HG02678 (cell line): Measurements from ENCODE around the gene CUL2.

Experiments used
- ATAC-seq: cut with Tn5 transposase; IDR thresholded peaks from one replicate; pipeline ENCODE4 v1.9.1; 2021; ENCODE audit warnings: mild to moderate bottlenecking, moderate library complexity; ENCODE audit not compliant: unreplicated experiment

CUL2 gene

DNA sequence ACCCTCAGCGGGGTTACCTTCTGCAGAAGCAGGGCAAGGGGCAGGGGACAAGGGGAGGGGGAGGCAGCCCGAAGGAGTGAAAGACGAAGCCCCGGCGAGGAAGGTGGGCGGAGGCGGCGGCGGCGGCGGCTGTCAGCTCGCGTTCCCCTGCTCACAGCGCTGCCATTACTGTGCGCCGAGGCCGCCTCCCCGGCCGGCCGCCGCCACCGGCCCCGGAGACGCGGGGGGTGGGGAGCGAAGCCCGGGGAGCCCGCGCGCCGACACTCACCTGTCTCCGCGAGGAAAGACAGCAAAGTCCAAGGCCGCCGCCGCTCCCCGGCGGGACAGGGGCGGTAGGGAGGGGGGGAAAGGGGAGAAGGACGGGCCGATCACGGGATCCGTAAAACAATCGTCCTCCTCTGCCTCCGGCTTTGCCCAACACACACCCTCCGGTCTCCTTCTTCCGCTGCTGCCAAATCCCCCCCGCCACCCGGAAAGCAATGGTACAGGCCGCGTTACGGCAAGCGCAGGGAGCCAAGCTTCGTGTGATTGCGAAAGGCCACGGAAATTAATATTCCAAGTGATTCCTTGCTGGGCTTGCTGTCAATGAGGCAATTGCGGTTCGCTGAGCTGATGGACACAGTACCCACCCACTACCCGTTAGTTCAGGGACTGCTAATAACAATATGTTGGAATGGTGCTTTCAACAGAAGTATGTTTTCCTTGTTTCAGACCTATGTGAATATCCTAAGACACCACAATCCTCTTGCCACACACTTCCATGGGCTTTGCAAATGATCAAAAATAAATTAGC lies at the start of gene CUL2:
Gene CUL2, minus strand, starts transcription at position 180 of the 793 bp plus-strand sequence. CDS start 19,024 bp downstream, outside the sequence.
- peak; percentile 97 for ATAC-seq

DNA sequence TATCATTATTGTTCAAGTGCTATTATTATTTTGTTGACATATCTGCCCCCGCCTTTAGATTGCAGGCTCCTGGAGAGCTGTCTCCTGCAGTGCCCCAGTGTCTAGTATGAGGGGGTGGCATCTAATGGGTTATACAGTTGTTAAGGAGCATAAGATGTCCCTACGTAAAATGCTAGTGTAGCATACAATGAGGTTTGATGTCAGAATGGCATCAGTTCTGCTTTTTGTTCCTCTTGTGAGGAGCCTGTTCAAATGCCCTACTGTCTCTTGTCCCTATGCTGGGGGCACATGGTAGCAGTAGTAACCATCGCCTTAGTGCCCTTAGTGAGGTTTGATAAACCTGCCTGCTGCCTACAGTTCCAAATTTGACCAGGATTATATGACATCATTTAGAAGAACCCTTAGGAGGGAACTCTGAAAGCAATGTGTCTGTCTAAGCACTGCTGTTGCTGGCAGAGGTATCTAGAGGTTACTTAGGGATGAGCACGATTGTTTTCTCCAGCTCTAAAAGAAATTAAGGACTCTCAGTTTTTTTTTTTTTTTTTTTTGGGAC lies 46.2 kb upstream of the CUL2 start:
- ATAC-seq: peak; percentile 59

DNA sequence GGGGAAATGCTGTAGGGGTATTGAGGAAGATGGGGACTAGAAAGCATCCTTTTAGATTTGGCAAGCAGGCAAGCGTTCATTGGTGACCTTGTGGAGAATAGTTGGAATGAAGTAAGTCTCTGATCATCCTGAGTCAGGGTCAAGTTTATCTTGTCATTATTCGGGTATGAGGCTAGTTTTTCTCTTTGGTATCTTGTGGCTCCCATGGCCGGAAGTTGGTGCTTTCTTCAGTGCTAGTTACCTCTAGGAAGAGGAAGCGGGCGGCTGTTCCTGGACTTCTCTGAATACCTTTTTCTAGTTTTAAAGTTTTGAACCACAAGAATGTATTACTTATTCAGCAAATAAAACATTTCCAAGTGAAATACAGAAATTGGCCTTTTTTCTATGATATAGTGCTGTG lies 45.7 kb upstream of the CUL2 start:
- ATAC-seq: no peak

DNA sequence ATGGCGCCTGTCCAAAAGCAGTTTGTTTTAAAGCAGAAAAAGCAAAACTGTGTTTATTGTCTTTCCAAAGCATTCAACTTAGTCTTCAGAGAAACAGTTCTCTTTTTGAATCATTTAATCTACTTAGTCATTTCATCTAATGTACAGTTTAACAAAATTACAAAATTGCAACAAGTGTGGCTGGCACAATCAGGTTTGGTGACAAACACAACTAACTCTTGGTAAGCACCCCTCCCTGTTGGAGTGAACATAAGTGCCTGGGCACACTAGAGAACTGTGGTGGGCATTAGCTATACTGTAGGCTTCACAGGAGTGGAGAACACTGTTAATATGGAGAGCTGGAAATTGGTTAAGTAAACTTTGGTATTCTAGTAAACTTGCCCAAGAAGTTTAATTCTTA lies 43.4 kb upstream of the CUL2 start:
- ATAC-seq: no peak

DNA sequence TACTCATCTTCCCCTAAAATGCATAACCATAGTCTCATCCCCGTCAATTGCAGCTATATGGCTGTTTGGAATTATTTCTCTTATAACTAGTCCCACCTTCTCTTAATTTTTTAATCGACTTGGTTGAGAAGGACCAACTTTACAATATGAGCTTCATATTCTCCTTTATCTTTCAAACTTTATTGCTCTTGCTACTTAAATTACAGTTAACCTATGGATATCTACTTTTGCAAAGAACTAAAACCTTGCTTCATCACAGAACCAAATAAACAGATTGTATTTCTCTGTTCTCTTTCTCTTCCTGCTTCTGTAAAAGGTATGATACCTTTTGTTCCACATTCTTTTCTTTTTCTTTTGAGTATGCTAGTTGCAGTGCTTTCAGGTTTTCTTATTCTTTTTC lies 42.6 kb upstream of the CUL2 start:
- ATAC-seq: no peak

DNA sequence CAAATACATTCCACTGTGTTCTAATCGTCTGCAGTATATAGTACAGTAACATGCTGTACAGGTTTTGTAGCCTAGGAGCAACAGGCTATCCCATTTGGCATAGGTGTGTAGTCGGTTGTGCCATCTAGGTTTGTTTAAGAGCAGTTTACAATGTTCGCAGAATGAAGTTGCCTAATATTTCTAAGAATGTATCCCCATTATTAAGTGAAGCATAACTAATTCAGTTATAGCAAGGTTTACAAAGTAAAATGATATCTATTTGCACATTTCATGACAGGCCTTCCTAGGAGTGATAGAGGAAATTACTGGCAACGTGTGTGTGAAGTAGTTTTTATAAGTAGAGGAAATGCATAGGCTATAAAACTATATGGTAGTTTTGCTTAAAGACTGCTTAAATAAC lies 40.5 kb upstream of the CUL2 start:
- ATAC-seq: no peak

DNA sequence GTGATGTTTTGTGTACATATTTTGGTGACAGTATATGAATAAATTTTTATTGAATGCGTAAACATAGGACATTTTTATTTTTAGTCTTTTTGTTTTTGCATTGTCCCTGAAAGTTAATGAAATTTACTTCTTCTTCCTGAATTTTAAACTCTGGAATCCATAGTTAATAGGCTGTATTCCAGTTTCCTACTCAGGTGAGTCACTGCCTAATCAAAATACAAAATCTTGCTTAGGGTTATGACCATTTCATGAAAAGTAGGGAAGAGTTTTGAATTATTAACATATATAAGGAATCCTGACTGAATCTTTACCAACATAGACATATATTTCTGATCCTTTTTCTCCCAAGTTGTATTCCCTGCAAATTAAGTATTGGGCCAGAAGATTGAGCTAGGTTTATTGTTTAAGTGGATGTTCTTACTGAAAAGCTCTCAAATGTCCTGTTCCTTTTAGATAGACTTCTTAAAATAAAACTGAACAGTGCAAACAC lies 39.1 kb upstream of the CUL2 start:
- ATAC-seq: no peak

DNA sequence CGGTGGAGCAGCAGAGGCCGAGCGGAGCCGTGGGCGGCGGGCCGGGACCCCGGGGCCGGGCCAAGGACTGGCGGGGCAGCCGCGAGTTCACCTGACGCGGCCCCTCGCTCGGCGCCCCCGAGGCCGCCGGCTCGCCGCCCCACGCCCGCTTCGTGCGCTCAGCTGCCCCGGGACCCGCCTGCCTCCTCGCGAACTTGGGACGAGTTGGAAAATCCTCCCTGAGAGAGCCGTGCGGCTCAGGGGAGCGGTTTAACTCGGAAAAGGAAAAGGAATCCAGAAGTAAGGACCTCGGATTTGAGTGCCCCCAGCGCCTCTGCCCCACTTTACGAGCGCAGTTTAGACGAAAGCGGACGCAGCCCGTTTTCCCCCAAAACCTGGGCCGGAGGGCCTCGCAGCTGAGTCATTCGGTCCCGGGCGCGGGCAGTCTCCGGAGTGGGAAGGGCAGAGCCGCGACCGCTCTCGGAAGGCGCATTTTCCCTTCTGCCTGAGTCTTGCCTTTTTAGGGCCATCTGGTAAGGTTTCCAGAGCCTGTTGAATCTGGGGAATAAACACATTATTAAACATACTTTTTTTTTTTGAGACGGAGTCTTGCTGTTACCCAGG lies 37.2 kb upstream of the CUL2 start:
- ATAC-seq: no peak

DNA sequence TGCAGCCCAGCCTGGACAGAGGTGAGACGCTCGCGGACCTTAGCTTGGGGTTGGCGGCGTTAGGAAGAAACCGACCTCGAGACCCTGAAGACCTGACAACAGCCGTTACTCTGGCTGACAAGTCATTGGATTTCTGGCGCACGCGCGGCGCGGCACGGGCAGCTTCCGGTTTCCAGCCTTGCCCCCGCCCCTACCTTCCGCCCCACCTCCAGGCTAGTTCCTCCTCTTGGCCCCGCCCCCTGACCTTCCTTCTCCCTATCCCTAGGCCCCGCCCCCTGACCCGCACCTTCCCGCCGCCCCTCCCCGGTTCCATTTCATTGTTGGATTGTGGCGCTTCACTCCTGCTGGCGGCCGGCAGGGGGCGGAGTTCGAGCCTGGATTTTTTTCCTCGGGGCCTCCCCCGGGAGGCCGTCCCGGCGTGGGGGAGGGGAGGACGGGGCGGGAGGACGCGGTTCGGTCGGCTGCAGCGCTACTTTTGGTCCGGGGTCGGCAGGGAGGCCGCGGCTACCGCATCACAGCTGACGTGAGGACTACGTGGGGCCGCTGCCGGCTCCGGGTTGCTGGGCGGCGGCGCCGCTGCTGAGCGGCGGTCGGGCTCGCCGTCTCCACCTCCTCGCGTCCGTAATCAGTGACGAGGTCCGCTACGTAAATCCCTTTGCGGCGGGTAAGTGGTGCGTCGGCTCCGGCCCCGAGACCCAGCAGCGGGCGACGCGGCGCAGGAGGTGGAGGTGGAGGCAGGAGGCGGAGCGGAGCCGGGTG lies 36.6 kb upstream of the CUL2 start, which contains the start of gene CREM:
Gene CREM, plus strand, starts transcription at position 317 of the 759 bp plus-strand sequence. CDS start 10,990 bp downstream, outside the sequence.
- ATAC-seq: peak; percentile 79

DNA sequence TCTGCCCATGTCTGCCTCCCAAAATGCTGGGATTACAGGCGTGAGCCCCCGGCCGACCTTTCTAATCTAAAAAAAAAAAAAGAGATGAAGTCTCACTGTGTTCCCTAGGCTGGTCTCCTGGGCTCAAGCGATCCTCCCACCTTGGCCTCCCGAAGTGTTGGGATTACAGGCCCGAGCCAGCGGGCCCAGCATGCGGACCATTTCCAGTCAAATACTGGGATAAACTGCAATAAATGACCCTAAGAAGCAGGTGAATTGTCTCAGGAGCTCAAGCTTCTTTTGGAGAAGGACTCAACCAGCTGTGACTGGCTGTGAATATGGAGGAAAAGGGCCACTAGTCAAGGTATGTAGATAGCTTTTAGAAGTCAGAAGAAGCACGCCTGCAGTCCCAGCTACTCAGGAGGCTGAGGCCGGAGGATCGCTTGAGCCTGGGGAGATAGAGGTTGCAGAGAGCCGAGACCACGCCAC lies 36.0 kb upstream of the CUL2 start:
- ATAC-seq: peak; percentile 0

DNA sequence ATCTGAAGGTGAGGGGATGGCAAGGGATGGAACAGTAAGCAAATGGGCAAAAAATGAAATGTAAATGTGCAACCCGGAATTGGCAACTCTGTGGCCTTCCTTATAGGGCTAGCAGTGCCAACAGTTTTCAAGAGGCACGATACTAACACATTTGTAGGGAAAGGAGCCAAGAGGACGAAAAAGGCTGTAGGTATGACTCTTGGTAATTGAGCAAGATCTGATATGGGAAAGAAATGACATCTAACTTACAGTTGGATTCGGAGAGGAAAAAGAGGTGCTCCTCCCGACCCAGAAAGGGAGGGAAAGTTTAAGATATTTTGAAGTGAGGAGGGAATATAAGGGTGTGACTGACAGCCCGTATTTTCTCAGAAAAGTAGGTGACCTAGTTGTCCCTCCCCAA lies 34.4 kb upstream of the CUL2 start:
- ATAC-seq: no peak

DNA sequence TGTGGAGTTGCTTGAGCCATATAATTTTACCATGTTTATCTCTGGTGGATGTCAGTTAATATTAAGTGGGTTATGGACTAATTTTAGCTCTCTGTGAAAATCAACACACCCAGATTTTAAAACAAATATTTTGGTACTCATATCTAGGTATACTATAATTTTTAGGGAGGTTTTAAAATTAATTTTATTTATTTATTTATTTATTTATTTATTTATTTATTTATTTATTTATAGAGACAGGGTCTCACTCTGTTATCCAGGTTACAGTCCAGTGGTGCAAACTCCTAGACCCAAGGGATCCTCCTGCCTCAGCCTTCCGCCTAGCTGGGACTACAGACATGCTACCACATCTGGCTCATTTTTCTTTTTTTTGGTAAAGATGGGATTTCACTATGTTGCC lies 29.2 kb upstream of the CUL2 start:
- no peak for ATAC-seq

DNA sequence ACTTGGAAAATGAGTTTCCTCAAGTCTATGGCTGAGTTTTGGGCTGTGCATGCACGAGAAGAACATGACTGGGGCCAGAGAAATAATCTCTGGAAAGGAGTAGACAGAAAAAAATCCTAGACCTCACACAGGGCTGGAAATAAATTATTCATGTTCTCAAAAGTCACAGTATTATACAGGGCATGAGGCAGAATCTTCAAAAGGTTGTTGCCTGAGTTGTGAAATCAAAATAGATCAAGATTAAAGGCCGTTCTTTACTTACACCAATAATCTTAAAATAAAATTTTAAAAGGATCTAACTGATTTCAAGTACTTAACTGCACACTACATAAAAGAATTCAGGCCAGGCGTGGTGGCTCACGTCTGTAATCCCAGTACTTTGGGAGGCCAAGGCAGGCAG lies 22.4 kb upstream of the CUL2 start:
- no peak for ATAC-seq

DNA sequence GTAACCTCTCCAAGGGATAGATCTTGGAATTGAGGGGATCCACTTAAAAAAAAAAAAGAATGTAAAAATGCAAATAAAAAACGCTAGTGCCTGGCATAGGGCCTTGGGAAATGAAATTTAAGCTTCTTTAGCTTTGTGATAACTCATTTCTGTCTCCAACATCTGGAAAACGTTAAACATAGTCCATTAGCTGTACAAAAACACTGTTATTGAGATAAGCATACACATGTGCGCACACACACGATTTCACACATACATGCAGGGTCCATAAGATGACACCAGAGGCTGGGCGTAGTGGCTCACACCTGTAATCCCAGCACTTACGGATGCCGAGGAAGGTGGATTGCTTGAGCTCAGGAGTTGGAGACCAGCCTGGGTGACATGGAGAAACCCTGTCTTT lies 13.7 kb upstream of the CUL2 start:
- ATAC-seq: no peak

DNA sequence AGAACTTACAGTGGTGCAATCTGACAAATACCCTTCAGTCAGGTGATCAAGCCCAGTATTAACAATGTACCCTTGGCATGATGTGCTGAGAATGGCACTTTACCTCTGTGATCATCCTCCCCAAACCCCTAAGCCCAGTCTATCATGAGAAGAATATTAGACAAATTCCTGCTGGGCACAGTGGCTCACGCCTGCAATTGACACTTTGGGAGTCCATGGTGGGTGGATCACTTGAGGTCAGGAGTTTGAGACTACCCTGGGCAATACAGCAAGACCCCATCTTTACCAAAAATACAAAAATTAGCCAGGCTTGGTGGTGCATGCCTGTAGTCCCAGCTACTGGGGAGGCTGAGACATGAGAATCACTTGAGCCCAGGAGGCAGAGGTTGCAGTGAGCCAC lies 7.4 kb upstream of the CUL2 start:
- ATAC-seq: no peak

DNA sequence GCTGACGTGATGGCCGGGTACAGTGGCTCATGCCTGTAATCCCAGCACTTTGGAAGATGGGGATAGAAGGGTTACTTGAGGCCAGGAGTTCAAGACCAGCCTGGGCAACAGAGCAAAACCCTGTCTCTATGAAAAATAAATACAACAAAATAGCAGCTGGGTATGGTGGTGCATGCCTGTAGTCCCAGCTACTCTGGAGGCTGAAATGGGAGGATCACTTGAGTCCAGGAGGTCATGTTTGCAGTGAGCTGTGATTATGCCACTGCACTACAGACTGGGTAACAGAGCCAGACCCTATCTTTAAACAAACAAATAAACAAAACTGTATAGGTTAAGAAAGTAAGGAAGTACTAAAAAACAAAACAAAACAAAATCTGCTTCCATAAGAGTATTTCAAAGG lies 6.2 kb upstream of the CUL2 start:
- no peak for ATAC-seq

DNA sequence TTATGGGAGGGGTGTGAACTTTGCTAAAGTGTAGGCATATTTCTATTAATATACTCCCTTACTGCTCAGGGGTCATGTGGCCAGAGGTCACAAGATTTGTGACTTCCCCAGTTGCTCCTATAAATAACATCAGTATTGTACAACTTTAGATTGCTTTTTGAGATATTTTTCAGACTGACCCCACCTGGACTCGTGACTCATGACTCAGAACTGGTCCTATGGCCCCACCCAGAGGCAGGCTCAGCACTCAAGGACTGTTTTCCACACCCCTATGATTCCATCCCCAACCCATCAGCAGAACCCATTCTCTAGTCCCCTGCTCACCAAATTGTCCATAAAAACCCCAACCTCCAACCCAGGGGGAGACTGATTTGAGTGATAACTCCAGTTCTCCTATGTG lies 2.7 kb upstream of the CUL2 start:
- ATAC-seq: no peak

DNA sequence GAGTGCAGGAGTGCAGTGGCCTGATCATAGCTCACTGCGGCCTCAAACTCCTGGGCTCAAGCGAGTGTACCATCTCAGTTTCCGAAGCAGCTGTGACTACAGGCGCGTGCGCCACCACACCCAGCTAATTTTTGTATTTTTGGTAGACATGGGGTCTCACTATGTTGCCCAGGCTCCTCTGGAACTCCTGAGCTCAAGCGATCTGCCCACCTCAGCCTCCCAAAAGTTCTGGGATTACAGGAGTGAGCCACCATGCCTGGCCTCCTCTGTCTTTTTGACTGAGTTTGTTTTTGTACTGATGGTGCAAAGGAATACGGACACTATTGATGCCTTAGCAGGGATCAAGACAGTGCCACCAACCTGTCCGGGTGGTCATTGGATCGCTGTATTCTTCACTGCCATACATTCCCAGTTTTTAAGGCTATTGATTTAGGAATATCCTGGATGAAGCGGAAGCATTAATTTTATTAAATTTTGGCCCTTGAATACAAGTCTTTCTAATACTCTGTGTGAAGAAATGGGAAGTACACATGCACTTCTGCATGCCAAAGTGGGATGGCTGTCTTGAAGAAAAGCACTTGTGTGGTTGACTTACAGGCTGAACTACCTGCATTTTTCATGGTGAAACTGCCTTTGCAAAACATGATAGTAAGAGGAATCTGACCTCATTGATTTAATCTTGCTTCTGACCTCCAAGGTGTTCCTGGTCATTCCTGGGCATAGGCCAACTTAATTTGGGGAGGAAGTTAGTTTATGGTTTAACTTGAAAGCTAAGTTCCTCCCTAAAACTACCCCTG lies 2.1 kb upstream of the CUL2 start:
- ATAC-seq: no peak

DNA sequence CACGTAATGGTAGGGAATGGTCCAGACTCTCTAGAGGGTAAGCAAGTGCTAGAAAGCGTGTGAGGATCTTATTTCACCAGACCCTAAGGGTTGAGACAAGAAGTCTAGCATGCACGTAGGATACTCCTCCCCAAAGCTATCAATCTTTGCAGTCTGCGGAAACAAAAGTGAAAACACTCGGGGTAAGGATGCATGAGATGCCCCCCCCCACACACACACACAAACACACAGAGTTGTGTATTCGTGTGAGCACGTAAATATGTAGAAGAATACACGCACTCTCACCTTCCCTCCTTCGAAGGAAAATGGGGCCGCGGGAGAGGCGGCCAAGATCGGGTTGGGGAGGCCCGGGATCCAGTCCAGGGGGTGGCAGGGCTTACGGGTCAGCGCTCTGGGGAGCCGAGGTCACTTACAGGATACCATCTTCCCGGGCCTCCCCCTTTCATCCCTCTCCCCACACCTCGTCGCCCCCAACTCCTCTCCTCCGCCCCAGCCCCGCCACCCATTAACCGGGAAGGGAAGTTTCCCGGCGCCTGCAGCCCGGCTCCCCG lies 455 bp downstream of the CUL2 start:
- peak; percentile 33 for ATAC-seq

DNA sequence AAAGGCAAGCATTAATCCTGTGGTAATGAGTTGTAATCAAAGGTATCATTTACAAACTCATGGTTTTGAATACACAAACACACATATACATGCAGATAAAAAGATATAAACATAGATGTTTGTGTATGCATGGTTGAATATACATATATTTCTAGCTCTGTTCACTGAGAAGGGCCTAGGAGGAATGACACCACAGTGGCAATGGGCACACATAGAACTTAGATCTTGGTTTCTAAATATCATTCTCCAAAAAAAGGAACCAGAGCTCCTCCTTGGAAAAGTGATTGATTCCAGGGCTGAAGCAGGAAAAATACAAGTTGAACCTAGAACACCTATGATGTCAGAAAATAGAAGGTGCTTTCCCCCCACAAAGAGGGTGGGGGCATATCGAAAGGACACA lies 6.9 kb downstream of the CUL2 start:
- ATAC-seq: no peak
